Ascending aorta (tissue), 2 donors: ENCODE data around the gene SCP2D1. TPM values are rescaled to one million over a fixed set of nuclear protein-coding genes. Genes with fewer than 3 reads are reported as not detected.

Source experiments
- DNase-seq, 2 donors: peaks; one replicate each; pipeline ENCODE4 v3.0.0-alpha.2; 2019; ENCODE audit warnings: low spot score in 2 of 2
- H3K27ac ChIP-seq, 2 donors: fragments of 200-600 bp; sonication (generic); one replicate each; pipeline ENCODE4 v1.5.1; 2016 to 2017; ENCODE audit warnings: mild to moderate bottlenecking in 1 of 2
- H3K27me3 ChIP-seq: fragments of 200-600 bp; sonication (generic); one replicate; pipeline ENCODE4 v1.5.1; 2017
- H3K36me3 ChIP-seq, 2 donors: fragments of 200-600 bp; sonication (generic); one replicate each; pipeline ENCODE4 v1.5.1; 2016
- H3K4me1 ChIP-seq, 2 donors: fragments of 200-600 bp; sonication (generic); one replicate each; pipeline ENCODE4 v1.5.1; 2016 to 2017; ENCODE audit warnings: mild to moderate bottlenecking in 1 of 2
- H3K4me3 ChIP-seq, 2 donors: fragments of 200-600 bp; sonication (generic); one replicate each; pipeline ENCODE4 v1.5.1; 2016 to 2017; ENCODE audit warnings: mild to moderate bottlenecking in 1 of 2
- H3K9me3 ChIP-seq, 2 donors: fragments of 200-600 bp; sonication (generic); one replicate each; pipeline ENCODE4 v1.5.1; 2016
- CTCF ChIP-seq, 3 experiments: fragments of 200-600 bp in 2 of 3; fragments of 450-650 bp in 1 of 3; sonication (generic) in 2 of 3; IDR thresholded peaks; one replicate each; pipeline ENCODE4 v1.5.1; 2016 to 2019; ENCODE audit warnings: antibody characterized with exemption in 3 of 3, mild to moderate bottlenecking in 1 of 3, moderate library complexity in 1 of 3
- intact Hi-C: fragments of 100-400 bp; cut with DNase I; formaldehyde crosslinking; loops from one replicate; pipeline ENCODE4 v1.15.1; 2023
- total RNA-seq: library from RNA; depleted of rRNA; stranded (reverse); fragments of >200 nt; gene quantifications from one replicate; pipeline ENCODE4 v1.1.0, GENCODE V29; 2016

SCP2D1 gene
- total RNA-seq, 1 donor from 2014 or later: not detected

GRCh38 chr20:18837718-18838117 is 24.1 kb downstream of the SCP2D1 start:
- intact Hi-C loops: no loop called here
- Histone ChIP-seq H3K4me1 (no peaks in the 10 kb centered on the region), H3K36me3 (no peaks in the 10 kb centered on the region), H3K27me3 (no peaks in the 10 kb centered on the region), H3K4me3 (no peak overlapping the region), H3K27ac (no peak overlapping the region), H3K9me3 (no peaks in the 10 kb centered on the region)
- TF ChIP-seq CTCF (IDR thresholded peaks at IDR 0.05): no peak
- no peak for DNase-seq

GRCh38 chr20:18839507-18840247 is 26.1 kb downstream of the SCP2D1 start:
- Histone ChIP-seq H3K9me3 (no peaks in the 10 kb centered on the region), H3K4me3 (no peak overlapping the region), H3K36me3 (no peaks in the 10 kb centered on the region), H3K4me1 (no peaks in the 10 kb centered on the region), H3K27me3 (no peaks in the 10 kb centered on the region), H3K27ac (no peak overlapping the region)
- intact Hi-C loops: no loop called here
- TF ChIP-seq CTCF (IDR thresholded peaks at IDR 0.05): no peak
- no peak for DNase-seq

- Histone ChIP-seq H3K36me3 (no peaks in the 10 kb centered on the region), H3K27ac (no peak overlapping the region), H3K9me3 (no peaks in the 10 kb centered on the region), H3K27me3 (no peaks in the 10 kb centered on the region), H3K4me3 (no peak overlapping the region), H3K4me1 (no peaks in the 10 kb centered on the region)
- no peak for DNase-seq
- intact Hi-C loops: no loop called here
- no peak for TF ChIP-seq CTCF (IDR thresholded peaks at IDR 0.05)
Measured at GRCh38 chr20:18840248-18840645, 26.7 kb downstream of the SCP2D1 start.

- Histone ChIP-seq H3K27me3 (no peaks in the 10 kb centered on the region), H3K27ac (no peak overlapping the region), H3K9me3 (no peaks in the 10 kb centered on the region), H3K4me1 (no peaks in the 10 kb centered on the region), H3K36me3 (no peaks in the 10 kb centered on the region), H3K4me3 (no peak overlapping the region)
- intact Hi-C loops: no loop called here
- TF ChIP-seq CTCF (IDR thresholded peaks at IDR 0.05): no peak
- no peak for DNase-seq
Measured at GRCh38 chr20:18845017-18845416, 31.4 kb downstream of the SCP2D1 start.

GRCh38 chr20:18847226-18847755 is 33.7 kb downstream of the SCP2D1 start:
- Histone ChIP-seq H3K9me3 (no peaks in the 10 kb centered on the region), H3K27me3 (no peaks in the 10 kb centered on the region), H3K36me3 (no peaks in the 10 kb centered on the region), H3K27ac (no peak overlapping the region), H3K4me3 (no peak overlapping the region), H3K4me1 (no peaks in the 10 kb centered on the region)
- DNase-seq: no peak
- TF ChIP-seq CTCF (IDR thresholded peaks at IDR 0.05): no peak
- intact Hi-C loops: no loop called here
